ENCODE results near the gene PLLP. TPM values are rescaled to one million over a fixed set of nuclear protein-coding genes. Genes with fewer than 3 reads are reported as not detected.
A peak's percentile ranks its signal among the peaks of the same experiment; 100 is the strongest.

The PLLP gene
- total RNA-seq, 3 donors from 2014 or later = 0.13 to 0.33 TPM; not detected in 1

GRCh38 chr16:57242650-57243049, 41.8 kb downstream of the PLLP start:
- DNase-seq (no peak), ATAC-seq (no peak)
- Mint-ChIP-seq H3K4me1 (ENCODE audit: low read depth) (peaks cover 17% of the 10 kb centered on the region), H3K9me3 (no peaks in the 10 kb centered on the region), H3K4me3 (no peak overlapping the region), H3K27me3 (ENCODE audit: low read depth) (no peaks in the 10 kb centered on the region), H3K36me3 (ENCODE audit: insufficient read depth) (peaks cover 13% of the 10 kb centered on the region)

DNA sequence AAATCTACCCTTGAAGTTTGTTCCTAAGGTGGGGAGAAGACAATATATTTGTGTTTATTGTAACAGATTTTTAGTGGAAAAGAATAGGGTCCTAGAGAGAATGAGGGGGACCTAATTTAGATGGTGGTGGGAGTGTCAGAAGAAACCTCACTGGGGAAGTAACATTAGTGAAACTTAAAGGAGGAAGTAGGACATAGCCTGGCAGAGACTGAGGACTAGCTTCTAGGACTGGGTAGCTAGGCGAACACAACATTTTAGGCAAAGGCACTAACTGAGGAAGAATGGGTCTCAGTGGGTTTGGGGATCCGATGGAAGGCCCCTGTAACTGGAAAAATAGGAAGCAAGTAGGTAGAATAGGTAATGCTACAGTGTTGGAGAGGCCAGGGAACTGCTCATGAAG, 43.6 kb downstream of the PLLP start:
- DNase-seq = no peak
- Mint-ChIP-seq H3K4me3 (no peak overlapping the region), H3K9me3 (no peaks in the 10 kb centered on the region), H3K27me3 (ENCODE audit: low read depth) (no peaks in the 10 kb centered on the region), H3K4me1 (ENCODE audit: low read depth) (peaks cover 16% of the 10 kb centered on the region), H3K36me3 (ENCODE audit: insufficient read depth) (peaks cover 13% of the 10 kb centered on the region)
- ATAC-seq = no peak

DNA sequence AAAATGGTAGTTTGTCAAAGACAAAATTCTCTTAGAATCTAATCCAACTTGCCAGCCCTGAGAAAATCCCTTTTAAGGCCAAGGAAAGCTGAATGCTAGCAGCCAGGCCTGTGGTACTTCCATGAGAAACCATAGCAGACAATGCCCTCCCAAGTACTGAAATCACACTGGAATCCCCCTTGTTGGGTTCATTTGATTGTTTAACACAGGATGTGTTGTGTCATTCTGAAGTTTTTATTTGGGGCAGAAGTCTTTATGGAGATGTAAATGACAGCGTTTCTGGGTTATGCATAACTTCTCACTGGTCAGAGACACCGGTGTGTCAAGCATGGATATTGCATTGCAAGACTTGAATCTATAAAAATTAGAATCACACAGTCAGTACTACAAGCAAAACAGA, 45.4 kb downstream of the PLLP start:
- Mint-ChIP-seq H3K36me3 (ENCODE audit: insufficient read depth) (peaks cover 27% of the 10 kb centered on the region), H3K9me3 (no peaks in the 10 kb centered on the region), H3K4me3 (no peak overlapping the region), H3K27me3 (ENCODE audit: low read depth) (no peaks in the 10 kb centered on the region), H3K4me1 (ENCODE audit: low read depth) (peaks cover 8% of the 10 kb centered on the region)
- DNase-seq = no peak
- ATAC-seq = no peak

DNA sequence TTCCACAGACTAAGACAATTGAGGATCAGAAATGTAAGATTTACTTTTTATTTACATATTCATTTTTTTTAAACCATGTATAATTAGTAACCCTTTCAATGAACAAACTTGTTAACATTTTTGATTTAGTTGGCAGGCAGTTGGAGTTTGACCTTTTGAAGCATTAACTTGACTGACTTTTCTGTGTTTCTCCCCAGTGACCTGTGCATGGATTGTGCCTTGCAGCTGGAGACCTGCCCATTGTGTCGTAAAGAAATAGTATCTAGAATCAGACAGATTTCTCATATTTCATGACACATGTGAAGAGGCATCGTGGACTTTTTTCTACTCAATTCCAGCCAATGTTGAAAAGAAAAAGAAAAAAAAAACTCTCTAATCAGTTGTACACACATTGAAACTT, 45.8 kb downstream of the PLLP start:
- ATAC-seq = no peak
- peaks cover 32% of the 10 kb centered on the region for H3K36me3 Mint-ChIP-seq (ENCODE audit: insufficient read depth)
- no peaks in the 10 kb centered on the region for H3K27me3 Mint-ChIP-seq (ENCODE audit: low read depth)
- peaks cover 8% of the 10 kb centered on the region for H3K4me1 Mint-ChIP-seq (ENCODE audit: low read depth)
- H3K9me3 Mint-ChIP-seq = no peaks in the 10 kb centered on the region
- DNase-seq = no peak
- no peak overlapping the region for H3K4me3 Mint-ChIP-seq

GRCh38 chr16:57236022-57236350, 48.5 kb downstream of the PLLP start:
- peaks cover 6% of the 10 kb centered on the region for H3K4me1 Mint-ChIP-seq (ENCODE audit: low read depth)
- peaks cover 45% of the 10 kb centered on the region for H3K36me3 Mint-ChIP-seq (ENCODE audit: insufficient read depth)
- H3K9me3 Mint-ChIP-seq = no peaks in the 10 kb centered on the region
- H3K4me3 Mint-ChIP-seq = no peak overlapping the region
- DNase-seq (no peak), ATAC-seq (no peak)
- no peaks in the 10 kb centered on the region for H3K27me3 Mint-ChIP-seq (ENCODE audit: low read depth)

GRCh38 chr16:57235128-57236021, 49.1 kb downstream of the PLLP start:
- no peak for DNase-seq
- no peaks in the 10 kb centered on the region for H3K27me3 Mint-ChIP-seq (ENCODE audit: low read depth)
- no peak overlapping the region for H3K4me3 Mint-ChIP-seq
- peaks cover 6% of the 10 kb centered on the region for H3K4me1 Mint-ChIP-seq (ENCODE audit: low read depth)
- H3K36me3 Mint-ChIP-seq (ENCODE audit: insufficient read depth) = peaks cover 50% of the 10 kb centered on the region
- no peaks in the 10 kb centered on the region for H3K9me3 Mint-ChIP-seq
- ATAC-seq = peak; percentile 85 to 87

GRCh38 chr16:57234707-57235092, 49.8 kb downstream of the PLLP start:
- Mint-ChIP-seq H3K4me3 (no peak overlapping the region), H3K4me1 (ENCODE audit: low read depth) (peaks cover 6% of the 10 kb centered on the region), H3K27me3 (ENCODE audit: low read depth) (no peaks in the 10 kb centered on the region), H3K36me3 (ENCODE audit: insufficient read depth) (peaks cover 53% of the 10 kb centered on the region), H3K9me3 (no peaks in the 10 kb centered on the region)
- DNase-seq (no peak), ATAC-seq (no peak)

DNA sequence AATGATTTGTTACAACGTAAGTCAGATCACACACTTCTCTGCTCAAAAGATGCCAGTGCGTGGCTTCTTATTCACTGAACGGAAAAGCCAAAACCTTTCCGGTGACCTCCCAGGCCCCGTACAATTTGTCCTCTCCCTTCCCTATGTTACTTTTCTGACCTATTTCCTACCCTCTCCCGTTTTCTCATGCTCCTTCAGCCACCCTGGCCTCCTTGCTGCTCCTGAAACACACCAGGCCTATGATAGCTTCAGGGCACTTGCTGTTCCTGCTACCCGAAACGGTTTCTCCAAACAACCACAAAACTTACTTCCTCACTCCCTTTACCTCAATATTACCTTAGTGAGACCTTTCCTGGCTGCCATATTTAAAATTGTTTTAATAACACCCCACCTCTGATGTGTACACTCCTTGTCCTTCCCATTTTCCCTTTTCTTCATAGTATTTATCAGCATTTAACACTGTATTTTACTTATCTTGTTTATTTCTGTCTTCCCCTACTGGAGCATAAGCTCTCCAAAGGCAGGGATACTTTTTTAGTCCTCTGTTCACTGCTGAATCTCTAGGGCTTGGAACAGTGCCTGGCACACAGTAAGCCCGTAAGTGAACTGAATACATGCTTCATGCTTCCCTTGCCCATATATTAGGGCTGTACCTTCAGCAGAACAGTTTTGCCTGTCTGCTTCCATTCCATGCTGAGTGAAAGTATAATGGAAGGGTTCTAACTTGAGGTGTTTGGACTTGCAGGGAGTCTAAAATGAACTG, 50.3 kb downstream of the PLLP start:
- no peak for ATAC-seq
- Mint-ChIP-seq H3K4me1 (ENCODE audit: low read depth) (peaks cover 6% of the 10 kb centered on the region), H3K27me3 (ENCODE audit: low read depth) (no peaks in the 10 kb centered on the region), H3K4me3 (no peak overlapping the region), H3K36me3 (ENCODE audit: insufficient read depth) (peaks cover 52% of the 10 kb centered on the region), H3K9me3 (no peaks in the 10 kb centered on the region)
- DNase-seq = no peak

DNA sequence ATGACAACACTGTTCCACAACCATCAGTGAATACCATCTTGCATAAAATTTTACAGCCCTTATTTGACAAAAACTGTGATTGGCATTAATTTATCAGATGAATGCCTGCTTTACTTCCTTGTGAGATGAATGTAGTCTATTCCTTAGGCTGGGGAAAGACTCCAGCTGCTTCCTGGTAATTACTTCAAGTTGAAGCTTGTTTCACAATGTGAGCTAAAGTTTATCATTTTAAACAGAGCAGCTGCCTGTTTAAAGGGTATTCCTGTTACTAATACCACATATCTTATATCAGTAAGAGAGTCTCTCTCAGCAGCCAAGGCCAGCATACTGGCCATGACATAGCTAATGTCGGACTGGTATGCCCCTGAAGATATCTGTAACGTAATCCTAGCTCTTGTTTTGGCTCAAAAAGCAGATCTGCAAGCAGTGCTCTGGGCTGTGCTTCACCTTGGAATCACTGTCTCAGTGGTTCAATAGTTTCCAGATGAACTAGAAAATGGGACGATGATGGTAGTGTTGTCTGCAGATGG, 52.6 kb downstream of the PLLP start:
- no peak for DNase-seq
- H3K4me3 Mint-ChIP-seq = no peak overlapping the region
- peaks cover 54% of the 10 kb centered on the region for H3K36me3 Mint-ChIP-seq (ENCODE audit: insufficient read depth)

GRCh38 chr16:57229079-57229478, 55.4 kb downstream of the PLLP start:
- H3K36me3 Mint-ChIP-seq (ENCODE audit: insufficient read depth) = peaks cover 50% of the 10 kb centered on the region
- no peak for DNase-seq
- H3K9me3 Mint-ChIP-seq = no peaks in the 10 kb centered on the region
- H3K4me1 Mint-ChIP-seq (ENCODE audit: low read depth) = no peaks in the 10 kb centered on the region
- H3K4me3 Mint-ChIP-seq = no peak overlapping the region
- no peaks in the 10 kb centered on the region for H3K27me3 Mint-ChIP-seq (ENCODE audit: low read depth)
- no peak for ATAC-seq

More for the DNA sequence above, 52.6 kb downstream of the PLLP start:
- no peaks in the 10 kb centered on the region for H3K9me3 Mint-ChIP-seq
- peaks cover 6% of the 10 kb centered on the region for H3K4me1 Mint-ChIP-seq (ENCODE audit: low read depth)
- ATAC-seq = no peak
- H3K27me3 Mint-ChIP-seq (ENCODE audit: low read depth) = no peaks in the 10 kb centered on the region

GRCh38 chr16:57226701-57227621, 57.5 kb downstream of the PLLP start:
- ATAC-seq = no peak
- H3K9me3 Mint-ChIP-seq = no peaks in the 10 kb centered on the region
- no peaks in the 10 kb centered on the region for H3K27me3 Mint-ChIP-seq (ENCODE audit: low read depth)
- H3K4me3 Mint-ChIP-seq = no peak overlapping the region
- H3K36me3 Mint-ChIP-seq (ENCODE audit: insufficient read depth) = peaks cover 48% of the 10 kb centered on the region
- H3K4me1 Mint-ChIP-seq (ENCODE audit: low read depth) = no peaks in the 10 kb centered on the region
- DNase-seq = no peak

DNA sequence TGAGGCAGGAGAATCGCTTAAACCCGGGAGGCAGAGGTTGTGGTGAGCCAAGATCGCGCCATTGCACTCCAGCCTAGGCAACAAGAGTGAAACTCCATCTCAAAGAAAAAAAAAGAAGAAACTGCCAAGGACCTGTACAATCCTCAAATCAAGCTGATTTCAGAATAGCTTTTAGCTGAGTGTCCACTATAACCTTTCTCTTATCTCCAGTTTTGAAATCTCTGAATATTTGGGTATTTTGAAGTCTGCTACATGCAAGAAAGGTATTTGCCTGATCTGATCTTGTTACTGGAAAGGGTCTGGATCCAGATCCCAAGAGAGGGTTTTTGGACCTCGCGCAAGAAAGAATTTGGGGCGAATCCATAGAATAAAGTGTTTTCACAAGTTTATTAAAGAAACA, 58.5 kb downstream of the PLLP start:
- no peaks in the 10 kb centered on the region for H3K9me3 Mint-ChIP-seq
- no peak for DNase-seq
- H3K4me3 Mint-ChIP-seq = no peak overlapping the region
- H3K4me1 Mint-ChIP-seq (ENCODE audit: low read depth) = no peaks in the 10 kb centered on the region
- no peak for ATAC-seq
- no peaks in the 10 kb centered on the region for H3K27me3 Mint-ChIP-seq (ENCODE audit: low read depth)
- peaks cover 46% of the 10 kb centered on the region for H3K36me3 Mint-ChIP-seq (ENCODE audit: insufficient read depth)

DNA sequence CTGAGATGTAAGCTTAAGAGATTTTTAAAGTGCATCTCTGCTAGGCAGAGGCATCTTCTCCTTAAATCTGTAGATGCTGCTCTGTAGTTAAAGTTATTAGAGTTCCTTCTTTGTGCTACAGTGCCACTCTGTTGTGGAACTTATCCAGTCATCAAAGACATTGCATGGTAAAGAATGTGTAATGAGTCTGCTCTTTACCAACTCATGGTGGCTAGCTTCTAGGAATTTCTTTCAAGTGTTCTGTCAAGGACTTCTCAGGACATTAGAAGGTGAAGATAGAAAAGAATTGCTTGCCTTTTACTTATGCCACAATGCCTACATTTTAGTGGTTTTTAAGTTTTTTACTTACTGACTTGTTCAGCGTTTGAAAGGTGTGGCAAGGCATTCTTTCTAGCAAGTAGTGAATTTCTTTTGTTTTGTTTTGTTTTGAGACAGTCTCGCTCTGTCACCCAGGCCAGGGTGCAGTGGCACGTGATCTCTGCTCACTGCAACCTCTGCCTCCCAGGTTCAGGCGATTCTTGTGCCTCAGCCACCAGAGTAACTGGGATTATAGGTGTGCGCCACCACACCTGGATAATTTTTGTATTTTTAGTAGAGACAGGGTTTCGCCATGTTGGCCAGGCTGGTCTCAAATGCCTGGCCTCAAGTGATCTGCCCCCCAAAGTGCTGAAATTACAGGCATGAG, 59.7 kb downstream of the PLLP start:
- Mint-ChIP-seq H3K4me3 (no peak overlapping the region), H3K27me3 (ENCODE audit: low read depth) (no peaks in the 10 kb centered on the region), H3K36me3 (ENCODE audit: insufficient read depth) (peaks cover 48% of the 10 kb centered on the region), H3K9me3 (no peaks in the 10 kb centered on the region), H3K4me1 (ENCODE audit: low read depth) (no peaks in the 10 kb centered on the region)
- ATAC-seq = no peak
- no peak for DNase-seq
